Measurements from ENCODE around the gene SYNGR1. TPM values are rescaled to one million over a fixed set of nuclear protein-coding genes. Genes with fewer than 3 reads are reported as not detected.
A peak's percentile ranks its signal among the peaks of the same experiment; 100 is the strongest.
"Not testable (repeated sequence)": the region's sequence is repeated elsewhere in the genome, so short reads cannot be mapped to it uniquely, and the experiment has no call there.

SYNGR1 gene
- total RNA-seq, 4 donors from 2014 or later: 13.3 to 35.5 (median 21.5) TPM

GRCh38 chr22:39319284-39320022 is 30.3 kb upstream of the SYNGR1 start, which contains the start of gene RPL3:
TSS of gene RPL3 (minus strand) at chr22:39319623. CDS start at chr22:39319597, 26 bp downstream.
- WGBS, 2 donors: 0 to 1% methylated on average over 20 to 35 of the region's 65 CpGs
- no peaks in the 10 kb centered on the region for H3K9me3 ChIP-seq
- intact Hi-C loops (cut with DNase I): no loop called here
- H3K27me3 ChIP-seq: no peaks in the 10 kb centered on the region
- peaks cover 22 to 39% (median 34%) of the 10 kb centered on the region in 3 donors for H3K36me3 ChIP-seq
- TF ChIP-seq POLR2A (IDR thresholded peaks at IDR 0.05) (peak in 2 of 4 donors; percentile 87 to 96), CTCF (IDR thresholded peaks at IDR 0.05) (peak in 5 of 6 experiments; percentile 11 to 33 (median 21))
- peaks cover 33 to 49% (median 41%) of the 10 kb centered on the region in 3 donors for H3K4me1 ChIP-seq
- peak; percentile 87 for DNase-seq
- peak within 1 kb of the TSS; percentile 96 to 100 (median 98) for H3K27ac ChIP-seq
- peak within 1 kb of the TSS; percentile 54 to 84 (median 77) for H3K4me3 ChIP-seq

DNA sequence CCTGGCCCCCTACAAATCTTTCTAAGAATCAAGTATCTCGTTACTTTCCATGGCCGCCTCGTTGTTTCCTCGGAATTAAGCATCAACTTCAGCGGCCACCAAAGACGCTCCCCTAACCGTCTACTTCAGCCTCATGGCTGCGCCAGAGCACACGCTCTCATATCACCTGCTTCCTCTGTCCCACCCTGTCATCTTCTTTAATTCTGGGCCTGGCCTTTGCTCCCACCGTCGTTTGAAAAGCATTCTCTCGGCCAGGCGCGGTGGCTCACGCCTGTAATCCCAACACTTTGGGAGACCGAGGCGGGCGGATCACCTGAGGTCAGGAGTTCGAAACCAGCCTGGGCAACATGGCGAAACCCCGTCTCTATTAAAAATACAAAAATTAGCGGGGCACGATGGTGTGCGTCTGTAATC is 29.2 kb upstream of the SYNGR1 start:
- H3K27me3 ChIP-seq; DNase-seq; H3K9me3 ChIP-seq; intact Hi-C loops (cut with DNase I): not testable (repeated sequence)
- peak overlapping the region in 3 of 4 donors; percentile 54 to 84 (median 79) for H3K4me3 ChIP-seq
- H3K36me3 ChIP-seq: peaks cover 11 to 28% (median 23%) of the 10 kb centered on the region in 3 donors
- WGBS, 2 donors: 88 to 91% methylated on average over 15 to 18 of the region's 24 CpGs
- peak overlapping the region; percentile 96 to 100 (median 98) for H3K27ac ChIP-seq
- H3K4me1 ChIP-seq: peaks cover 23 to 37% (median 30%) of the 10 kb centered on the region in 3 donors

- TF ChIP-seq POLR2A (IDR thresholded peaks at IDR 0.05) (no peak), CTCF (IDR thresholded peaks at IDR 0.05) (no peak)
- WGBS, 2 donors: 58% methylated on average over 2 of the region's 2 CpGs
- DNase-seq: no peak
- no peak overlapping the region for H3K27ac ChIP-seq
- no peaks in the 10 kb centered on the region for H3K36me3 ChIP-seq
- intact Hi-C loops (cut with DNase I): no loop called here
- no peaks in the 10 kb centered on the region for H3K27me3 ChIP-seq
- H3K4me3 ChIP-seq: no peak overlapping the region
- H3K9me3 ChIP-seq: no peaks in the 10 kb centered on the region
- H3K4me1 ChIP-seq: peaks cover 0 to 3% (median 2%) of the 10 kb centered on the region in 3 donors
Measured at GRCh38 chr22:39325392-39325932, 24.3 kb upstream of the SYNGR1 start.

DNA sequence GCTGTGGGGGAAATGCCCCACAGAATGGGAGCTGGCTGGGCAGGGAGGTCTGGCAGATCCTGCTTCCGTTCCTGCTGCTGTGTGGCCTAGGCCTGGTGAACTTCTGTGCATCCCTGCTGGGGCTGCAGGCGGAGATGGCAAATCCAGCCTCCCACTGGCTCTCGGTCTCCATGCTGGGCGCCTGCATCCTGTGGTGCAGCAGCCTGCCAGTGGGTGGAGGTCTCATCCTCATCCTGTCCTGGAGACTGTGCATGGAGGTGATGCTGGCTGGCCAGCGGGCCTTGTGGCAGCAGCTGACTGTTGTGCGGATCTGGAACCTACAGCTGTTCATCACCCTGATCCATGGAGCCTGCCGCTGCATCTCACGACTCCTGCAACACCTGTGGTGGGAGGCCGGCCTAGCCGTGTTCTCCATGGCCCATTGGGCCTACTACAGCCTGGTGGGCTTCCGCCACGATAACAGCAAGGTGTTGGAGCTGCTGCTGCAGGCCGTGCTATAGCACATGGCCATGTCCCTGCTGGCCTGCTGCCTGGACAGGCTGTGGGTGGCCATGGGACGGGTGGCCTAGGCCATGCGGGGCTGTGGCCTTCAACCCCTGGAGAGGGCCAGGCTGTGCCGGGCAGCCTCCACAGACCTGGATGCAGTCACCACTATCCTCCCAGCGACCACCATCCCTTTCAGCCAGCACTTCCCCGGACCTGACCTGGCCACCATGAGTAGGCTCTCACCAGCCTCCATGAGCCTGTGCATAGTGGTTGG is 21.6 kb upstream of the SYNGR1 start:
- H3K36me3 ChIP-seq: no peaks in the 10 kb centered on the region
- DNase-seq: no peak

DNA sequence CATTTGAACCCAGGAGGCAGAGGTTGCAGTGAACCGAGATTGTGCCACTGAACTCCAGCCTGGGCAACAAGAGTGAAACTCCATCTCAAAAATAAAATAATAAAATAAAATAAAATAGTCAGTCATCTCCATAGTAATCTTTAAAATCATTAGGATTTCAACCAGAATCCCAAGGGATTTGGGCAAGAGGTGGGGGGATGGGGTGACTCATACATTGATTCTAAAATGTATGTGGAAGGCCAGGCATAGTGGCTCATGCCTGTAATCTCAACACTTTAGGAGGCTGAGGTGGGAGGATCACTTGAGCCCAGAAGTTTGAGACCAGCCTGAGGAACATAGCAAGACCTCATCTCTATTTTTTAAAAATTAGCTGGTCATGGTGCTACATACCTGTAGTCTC is 19.2 kb upstream of the SYNGR1 start:
- H3K4me3 ChIP-seq; H3K27me3 ChIP-seq; intact Hi-C loops (cut with DNase I); H3K4me1 ChIP-seq; H3K27ac ChIP-seq; H3K36me3 ChIP-seq; H3K9me3 ChIP-seq; DNase-seq: not testable (repeated sequence)
- WGBS, 2 donors: 90 to 100% methylated on average over 1 of the region's 1 CpG

More for the DNA sequence above, 21.6 kb upstream of the SYNGR1 start:
- Histone ChIP-seq H3K9me3 (no peaks in the 10 kb centered on the region), H3K4me1 (peaks cover 0 to 9% (median 0%) of the 10 kb centered on the region in 3 donors), H3K27ac (no peak overlapping the region), H3K27me3 (no peaks in the 10 kb centered on the region), H3K4me3 (no peak overlapping the region)
- intact Hi-C loops (cut with DNase I): no loop called here
- TF ChIP-seq POLR2A (IDR thresholded peaks at IDR 0.05) (no peak), CTCF (IDR thresholded peaks at IDR 0.05) (no peak)
- 67% methylated on average over 1 of the region's 18 CpGs; no CpG with 5 or more reads in 1 of the 2 donors for WGBS, 2 donors

Data from esophagus squamous epithelium (tissue), 5 donors.